Lung microvascular endothelial cell (primary cell): ENCODE measurements around the gene MGST2. TPM values are rescaled to one million over a fixed set of nuclear protein-coding genes. Genes with fewer than 3 reads are reported as not detected.
A peak's percentile ranks its signal among the peaks of the same experiment; 100 is the strongest.
"Not testable (repeated sequence)": the region's sequence is repeated elsewhere in the genome, so short reads cannot be mapped to it uniquely, and the experiment has no call there.

Source experiments
- DNase-seq, 2 donors: peaks; one replicate each; pipeline versions ENCODE4 v3.0.0 to v3.0.0-alpha.2; 2010; ENCODE audit warnings: low read depth in 2 of 2
- total RNA-seq: library from RNA; depleted of rRNA; stranded (reverse); fragments of >200 nt; gene quantifications from 2 replicates; pipeline ENCODE4 v1.2.1, GENCODE V29; 2014

Gene MGST2
- total RNA-seq, 1 donor from 2014 or later, result 79.4 TPM

DNA sequence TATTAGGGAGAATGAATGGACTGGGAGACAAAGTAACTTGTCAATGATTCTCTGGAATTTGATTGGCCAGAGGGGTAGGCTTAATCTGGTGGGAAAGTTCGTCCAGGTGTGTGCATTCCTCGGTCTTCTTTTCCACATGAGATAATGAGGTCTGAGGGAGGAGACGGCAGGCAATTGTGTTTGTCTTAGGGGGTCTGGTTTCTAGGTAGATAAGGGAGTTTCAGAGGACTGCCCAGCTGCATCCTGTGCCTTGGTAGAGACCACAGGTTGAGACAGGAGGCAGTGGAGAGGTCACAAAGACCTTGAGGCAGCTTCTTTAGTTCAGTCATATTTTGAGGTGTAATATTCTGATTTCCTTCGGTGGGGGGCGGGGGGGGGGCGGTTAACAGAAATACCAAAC lies 4.3 kb downstream of the MGST2 start:
- no peak for DNase-seq

DNA sequence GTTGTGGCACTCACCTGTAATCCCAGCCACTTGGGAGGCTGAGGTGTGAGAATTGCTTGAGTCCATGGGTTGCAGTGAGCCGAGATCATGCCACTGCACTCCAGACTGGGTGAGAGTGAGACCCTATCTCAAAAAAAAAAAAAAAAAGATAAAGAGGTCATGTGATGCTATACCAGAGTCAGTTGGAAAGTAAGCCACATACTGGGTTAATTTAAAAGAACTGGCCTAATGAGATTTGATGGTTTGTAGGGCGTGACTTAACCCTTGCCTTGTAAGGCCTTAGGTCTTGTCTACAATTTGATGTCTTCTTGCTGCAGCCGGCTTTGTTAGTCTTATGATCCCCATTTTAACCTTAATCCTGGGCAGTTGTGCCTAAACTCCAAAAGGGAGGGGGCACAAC lies 5.2 kb downstream of the MGST2 start:
- no peak for DNase-seq

DNA sequence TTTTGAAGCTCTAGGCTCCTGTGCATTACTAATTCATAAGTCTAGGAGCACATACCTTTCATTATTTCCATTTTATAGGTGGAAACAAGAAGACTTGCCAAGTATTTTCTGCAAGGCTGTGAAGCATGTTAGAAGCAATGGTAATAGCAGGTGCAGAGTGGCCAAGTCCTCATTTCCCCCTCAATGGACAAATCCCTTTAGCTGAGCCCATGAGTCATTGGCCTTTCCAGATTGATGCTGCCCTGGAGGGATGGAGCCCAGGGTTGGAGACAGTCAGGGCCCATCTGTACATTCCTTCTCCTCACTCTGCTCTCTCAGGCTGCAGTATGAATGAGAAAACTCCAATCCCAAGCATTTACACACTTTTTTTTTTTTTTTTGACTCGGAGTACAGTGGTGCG lies 6.6 kb downstream of the MGST2 start:
- DNase-seq, result peak in 1 of 2 donors; percentile 61

DNA sequence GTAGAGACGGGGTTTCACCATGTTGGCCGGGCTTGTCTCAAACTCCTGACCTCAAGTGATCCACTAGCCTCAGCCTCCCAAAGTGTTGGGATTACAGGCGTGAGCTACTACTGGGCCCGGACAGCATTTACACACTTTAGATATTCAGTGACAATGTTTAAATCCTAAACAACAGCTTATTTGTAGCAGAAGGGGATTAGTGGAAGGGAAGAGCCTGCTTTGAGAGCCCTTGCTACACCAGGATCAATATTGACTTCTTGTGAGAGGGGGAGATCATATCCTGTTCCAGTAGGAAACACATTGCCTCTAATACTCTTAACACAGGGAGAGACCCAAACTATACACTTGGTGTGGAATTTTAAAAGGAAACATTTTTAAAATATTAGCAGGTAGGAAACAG lies 7.1 kb downstream of the MGST2 start:
- DNase-seq, result no peak

DNA sequence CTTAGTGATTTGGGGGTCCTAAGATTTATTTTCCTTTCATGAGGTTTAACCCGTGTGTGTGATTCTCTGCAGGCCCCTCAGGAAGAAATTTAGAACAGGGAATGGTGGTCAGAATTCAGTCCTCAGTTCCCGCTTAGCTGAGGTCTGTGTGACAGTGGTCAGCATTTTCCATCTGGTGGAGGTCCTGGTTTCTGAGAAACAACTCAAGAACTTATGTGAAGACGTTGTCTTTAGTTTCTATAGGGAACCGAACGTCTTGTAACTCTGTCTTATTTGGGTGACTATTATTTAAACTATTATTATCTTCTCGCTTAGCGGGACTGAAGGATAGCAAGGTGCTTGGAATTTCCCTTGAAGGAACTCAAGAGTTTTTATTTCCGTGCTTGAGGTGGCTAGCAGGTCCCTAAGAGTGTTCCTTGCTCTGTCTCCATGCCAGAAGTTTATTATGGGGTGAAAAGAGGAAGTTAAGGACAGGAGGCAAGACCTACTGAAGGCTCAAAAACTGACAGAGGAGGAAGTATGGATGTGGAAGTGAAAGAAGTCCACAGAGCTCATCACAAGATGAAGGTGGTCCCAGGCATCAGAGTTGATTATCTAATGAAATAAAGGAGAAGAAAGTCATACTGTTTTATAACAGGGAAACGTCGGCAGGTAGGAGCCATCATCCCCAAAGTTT lies 9.4 kb downstream of the MGST2 start:
- DNase-seq, result no peak

DNA sequence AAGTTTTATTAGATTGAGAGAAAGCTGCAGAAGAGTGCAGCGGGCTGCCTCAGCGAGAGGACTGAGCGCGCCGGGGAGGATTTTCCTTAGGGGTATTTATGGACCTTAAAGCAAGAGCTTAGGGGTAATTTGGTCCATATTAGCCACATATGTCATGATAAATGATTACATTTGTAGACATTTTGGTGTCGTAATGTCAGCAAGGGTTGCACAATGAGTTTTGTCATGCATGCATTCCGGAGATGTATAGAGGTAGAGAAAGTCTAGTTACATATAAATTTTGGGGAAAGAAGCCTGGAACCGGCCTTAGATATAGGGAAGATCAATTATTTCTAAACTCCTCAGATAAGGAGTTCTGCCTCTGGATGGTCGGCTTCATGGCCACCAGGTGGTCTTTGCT lies 10.0 kb downstream of the MGST2 start:
- DNase-seq, result no peak

DNA sequence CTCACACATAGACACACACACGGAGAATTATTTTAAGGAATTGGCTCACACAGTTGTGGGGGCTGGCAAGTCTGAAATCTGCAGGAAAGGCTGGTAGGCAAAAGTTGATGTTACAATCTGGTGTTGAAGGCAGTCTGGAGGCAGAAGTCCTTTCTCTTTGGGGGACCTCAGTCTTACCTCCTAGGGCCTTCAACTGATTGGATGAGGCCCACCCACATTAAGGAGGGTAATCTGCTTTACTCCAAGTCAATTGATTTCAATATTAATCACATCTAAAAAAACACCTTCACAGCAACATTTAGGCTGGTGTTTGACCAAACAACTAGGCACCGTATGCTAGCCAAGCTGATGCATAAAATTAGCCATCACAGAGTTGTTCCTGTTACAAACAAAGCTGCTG lies 10.7 kb downstream of the MGST2 start:
- no peak for DNase-seq

DNA sequence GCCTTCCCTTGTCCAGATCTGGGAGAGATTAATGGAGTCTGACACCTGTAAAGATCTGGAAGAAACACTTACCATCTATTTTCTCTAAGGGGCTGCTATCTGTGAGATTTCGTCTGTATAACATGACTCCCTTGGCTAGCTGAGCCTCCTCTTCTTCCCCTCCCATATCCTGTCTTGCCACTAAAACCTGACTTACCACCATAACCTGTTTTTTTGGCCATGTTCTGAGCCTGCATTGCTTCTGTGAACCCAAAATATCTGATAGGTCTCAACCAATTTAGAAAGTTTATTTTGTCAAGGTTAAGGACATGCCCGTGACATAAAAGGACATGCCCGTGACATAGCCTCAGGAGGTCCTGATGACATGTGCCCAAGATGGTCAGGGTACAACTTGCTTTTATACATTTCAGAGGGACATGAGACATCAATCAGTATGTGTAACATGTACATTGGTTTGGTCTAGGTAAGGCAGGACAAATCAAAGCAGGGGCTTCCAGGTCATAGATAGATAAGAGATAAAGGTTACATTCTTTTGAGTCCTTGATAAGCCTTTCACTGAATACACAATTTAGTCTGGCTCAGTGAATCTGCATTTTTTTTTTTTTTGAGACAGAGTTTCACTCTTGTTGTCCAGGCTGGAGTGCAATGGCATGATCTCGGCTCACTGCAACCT lies 11.4 kb downstream of the MGST2 start:
- no peak for DNase-seq

DNA sequence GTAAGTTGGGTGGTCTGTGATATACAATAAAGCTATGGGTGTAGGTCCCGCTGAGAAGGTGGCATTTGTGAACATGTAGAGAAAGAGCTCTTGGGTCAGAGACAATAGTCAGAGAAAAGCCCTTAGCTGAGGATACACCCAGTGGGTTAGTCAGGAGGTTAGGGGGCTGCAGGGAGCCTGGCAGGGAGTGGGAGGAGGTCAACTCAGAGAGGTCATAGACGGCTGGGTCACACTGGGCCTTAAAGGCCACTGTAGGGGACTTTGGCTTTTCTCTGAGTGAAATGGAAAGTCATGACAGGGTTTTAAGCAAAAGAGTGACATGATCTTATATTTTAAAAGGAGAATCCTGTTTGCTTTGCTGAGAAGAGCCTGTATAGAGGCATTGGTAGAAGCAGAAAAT lies 16.7 kb downstream of the MGST2 start:
- DNase-seq, result no peak

DNA sequence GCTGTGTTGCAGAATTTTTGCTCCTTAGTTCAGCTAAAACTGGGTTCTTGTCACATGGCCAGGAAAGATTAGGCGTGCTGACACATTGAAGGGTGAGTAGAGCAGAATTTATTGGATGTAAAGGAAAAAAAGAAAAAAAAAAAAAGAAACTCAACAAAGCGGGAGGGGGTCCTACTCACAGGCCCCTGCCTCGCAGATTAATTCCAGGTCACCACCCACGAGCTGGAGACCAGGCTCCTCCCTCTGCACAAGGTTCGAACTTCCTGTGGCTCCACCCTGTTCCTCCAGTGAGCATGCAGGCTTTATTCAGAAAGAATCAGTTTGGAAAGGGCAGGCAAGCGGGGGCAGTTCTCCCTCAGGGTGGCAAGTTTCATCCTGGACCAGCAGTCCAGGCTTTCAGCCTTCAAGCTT lies 17.1 kb downstream of the MGST2 start:
- DNase-seq, result peak in 1 of 2 donors; percentile 20

DNA sequence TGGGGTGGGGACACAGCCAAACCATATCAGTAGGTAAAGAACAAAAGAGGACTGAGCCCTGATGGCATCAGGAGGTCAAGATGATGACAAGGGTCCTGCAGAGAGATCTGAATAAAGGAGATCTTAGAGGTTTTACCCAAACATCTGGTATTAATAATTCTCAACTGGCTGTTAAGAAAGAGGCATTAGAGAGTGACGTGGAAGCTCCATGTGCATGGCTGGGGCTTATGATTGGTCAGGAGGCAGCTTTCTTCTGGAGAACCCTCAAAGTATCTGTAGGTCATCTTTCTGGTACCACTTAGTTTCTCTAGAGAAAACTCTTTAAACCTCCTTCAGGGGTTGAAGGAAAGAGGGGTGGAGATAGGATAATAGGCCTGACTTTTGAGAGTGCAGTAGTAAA lies 18.7 kb downstream of the MGST2 start:
- DNase-seq, result no peak

DNA sequence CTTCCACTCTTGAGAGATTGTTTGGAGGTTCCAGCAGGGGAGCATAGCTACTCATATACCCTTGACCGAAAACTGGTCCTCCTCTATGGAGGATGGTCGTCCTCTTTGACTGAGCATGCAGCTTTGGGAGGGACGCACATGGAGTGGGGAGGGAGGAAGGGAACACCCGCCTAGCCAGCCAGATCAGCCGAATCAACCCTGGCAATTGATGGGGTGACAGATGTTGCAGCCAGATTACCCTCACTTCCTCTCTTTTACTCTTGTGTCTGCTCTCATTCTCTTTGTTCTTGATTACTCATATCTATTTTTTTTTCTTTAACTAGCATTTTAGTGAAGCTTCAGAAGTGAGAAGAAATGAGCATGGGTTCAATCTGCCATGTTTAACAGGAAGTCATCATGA lies 19.6 kb downstream of the MGST2 start:
- peak in 1 of 2 donors; percentile 7 for DNase-seq

DNA sequence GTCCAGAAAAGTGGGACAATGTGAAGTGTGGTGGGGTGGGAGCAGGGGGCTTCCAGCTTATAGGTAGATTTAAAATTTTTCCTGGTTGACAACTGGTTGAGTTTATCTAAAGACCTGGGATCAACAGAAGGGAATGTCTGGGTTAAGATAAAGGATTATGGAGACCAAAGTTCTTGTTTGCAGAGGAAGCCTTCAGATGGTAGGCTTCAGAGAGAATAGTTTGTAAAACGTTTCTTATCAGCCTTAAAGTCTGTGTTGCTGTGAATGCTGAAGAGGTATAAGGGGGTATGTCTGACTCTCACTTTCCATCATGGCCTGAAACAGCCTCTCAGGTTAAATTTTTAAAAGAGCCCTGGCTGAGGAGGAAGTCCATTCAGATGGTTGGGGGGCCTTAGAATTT lies 20.5 kb downstream of the MGST2 start:
- DNase-seq, result no peak

DNA sequence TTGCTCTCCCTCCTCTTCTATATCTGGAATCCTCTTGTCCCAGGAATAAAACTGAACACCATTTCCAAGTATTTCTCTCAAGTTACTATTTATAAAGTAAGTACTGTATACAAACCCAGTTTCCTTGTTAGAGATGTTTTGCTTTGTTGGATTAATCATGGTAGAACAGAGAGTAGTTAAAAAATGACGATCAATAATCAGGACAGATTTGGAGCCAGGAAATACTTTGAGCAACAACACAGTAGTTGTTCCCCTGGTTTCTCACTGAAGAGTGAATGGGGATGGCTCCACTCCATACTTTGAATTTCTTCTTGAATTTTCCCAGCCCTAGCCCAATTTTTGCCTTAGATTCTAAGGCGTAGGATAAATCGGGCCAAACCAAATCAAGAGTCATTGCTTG lies 21.4 kb downstream of the MGST2 start:
- no peak for DNase-seq

DNA sequence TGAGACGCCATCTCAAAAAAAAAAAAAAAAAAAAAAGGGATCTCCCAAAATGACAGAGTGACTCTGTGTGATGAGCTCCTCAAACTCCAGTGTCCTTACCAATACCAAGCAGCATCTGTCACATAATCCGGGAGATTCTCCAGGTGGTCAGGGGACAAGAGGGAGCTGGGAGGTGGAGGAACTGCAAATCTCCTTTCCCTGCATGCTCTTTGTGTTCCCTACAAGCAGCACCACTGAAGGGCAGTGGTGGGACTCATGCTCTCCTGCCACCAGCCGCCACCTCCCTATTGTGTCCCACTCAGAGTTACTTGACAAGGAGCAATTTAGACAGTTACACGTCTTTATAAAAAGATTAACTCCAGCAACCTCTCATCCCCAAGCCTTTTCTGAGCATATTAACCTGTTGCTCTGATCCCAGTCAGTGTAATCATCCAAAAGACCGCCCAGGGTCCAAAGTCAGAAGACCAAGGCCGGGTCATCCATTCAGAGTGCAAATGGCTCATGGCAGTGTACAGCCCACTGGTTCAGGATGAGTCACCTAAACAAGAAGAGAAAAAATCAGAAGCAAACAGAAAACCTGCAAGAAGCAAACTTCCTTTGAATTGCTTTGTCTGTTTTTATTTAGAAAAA lies 23.6 kb downstream of the MGST2 start:
- peak in 1 of 2 donors; percentile 32 for DNase-seq

DNA sequence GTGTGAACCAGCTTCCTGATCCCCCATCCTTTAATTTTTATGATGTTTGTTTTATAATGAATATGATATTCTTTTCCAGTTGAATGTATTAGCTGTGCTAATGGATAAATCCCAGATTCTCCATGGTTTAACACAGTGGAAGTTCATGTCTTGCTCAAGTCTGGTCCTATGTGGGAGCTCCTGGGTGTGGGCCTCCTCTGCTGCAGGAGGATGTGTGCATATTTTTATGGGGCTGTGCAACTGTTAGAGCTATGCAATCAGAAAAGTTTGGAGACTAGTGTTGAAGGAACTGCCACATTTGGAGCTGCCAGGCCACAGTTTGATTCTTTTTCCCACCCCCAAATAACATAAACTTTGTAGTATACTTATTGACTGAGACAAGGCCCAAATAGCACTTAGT lies 24.8 kb downstream of the MGST2 start:
- no peak for DNase-seq

DNA sequence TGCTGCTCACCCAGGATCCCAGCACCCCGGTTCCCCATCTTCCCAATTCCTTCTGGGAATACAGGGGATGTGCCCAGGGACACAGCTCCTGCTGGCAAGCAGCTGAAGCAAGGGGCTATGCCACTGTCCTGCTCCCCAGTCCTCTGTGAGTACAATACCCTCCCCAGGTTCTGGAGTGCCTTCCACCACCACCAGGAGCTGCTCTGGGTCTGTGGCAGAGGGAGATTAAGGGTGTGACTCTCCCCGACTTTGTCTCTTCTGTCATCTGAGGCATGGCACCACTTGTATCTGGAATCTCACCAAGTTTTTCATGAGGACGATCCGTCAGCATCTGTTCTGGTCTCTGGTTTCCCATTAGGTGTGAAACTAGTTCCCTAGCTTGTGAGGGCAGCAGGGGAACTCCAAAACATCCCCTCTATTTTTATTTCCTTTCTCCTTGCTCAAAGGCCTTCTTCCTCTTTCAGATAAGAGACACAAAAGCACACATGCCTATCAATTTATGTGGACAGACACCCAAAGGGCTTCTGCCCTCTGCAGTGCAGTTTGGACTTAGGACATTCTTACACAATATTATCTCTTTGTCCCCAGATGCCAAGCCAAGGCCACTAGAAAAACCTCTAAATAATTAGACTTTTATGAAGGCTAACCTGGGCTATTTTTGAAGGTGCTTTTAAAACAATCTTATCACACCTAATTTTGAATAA lies 26.8 kb downstream of the MGST2 start:
- DNase-seq, result peak in 1 of 2 donors; percentile 24

DNA sequence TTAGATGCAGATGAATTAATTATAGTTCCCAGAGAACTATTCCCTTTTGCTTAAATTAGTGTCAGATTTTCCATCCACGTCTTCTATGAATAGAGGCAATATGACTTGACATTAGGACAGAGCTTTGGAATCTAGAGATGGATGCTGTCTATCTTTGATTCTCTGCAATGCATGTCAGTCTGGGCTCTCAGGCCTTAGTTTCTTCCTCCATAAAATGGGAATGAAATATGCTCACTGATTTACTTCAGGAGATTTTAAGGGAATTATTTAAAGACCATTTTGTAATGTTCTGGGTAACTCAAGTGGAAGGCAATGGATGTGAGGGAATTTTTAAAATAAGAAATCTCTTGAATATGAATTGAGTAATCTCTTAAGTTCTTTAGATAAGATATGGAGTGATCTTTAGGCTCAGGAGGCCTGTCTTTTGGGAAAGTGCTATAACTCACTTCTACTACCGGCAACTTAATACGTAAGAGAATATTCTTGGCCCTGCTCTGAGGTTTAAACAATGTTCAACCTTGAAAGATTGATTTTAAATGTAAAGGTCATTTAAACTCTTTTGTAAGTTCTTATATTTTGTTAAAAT lies 29.0 kb downstream of the MGST2 start:
- DNase-seq, result no peak

DNA sequence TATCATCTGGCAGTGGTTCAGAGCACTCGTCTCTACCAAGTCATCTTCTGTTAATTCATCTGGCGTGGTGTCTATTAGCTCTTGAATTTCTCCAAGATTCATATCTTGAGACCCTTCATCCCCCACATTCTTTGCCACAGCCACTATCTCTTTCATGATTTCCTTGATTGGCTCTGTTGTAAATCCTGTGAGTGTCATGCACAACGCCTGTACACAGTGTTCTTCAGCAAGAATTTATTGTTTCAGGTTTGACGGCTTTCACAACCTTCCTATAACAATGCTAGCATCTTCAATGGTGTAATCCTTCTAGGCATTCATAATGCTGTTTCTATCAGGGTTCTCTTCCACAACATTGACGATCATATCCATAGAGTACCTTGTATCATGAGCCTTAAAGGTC lies 30.9 kb downstream of the MGST2 start:
- no peak for DNase-seq

DNA sequence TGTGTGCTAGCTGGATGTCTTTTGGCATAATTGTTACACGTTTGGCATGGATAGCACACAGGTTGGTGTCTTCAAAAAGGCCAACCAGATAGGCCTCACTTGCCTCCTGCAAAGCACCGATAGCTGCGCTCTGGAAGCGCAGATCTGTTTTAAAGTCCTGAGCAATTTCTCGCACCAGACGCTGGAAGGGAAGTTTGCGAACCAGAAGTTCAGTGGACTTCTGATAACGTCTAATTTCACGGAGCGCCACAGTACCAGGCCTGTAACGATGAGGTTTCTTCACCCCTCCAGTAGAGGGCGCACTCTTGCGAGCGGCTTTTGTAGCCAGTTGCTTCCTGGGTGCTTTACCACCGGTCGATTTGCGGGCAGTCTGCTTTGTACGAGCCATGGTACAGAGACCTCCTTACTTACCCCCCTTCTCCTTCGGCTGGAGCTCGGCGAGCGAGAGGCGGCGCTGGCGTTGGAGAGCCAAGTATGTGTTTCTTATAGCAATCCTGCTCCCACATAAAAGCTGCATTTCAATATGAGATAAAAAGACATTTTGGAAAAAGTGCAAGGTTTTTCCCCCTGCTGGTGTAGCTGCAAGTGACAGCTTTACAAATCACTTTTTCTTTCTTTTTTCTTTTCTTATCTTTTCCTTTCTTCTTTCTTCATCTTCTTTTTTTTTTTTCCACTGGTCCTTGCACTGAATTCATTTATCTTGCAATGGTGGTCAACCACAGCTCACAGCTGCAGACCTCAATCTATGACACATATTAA lies 32.7 kb downstream of the MGST2 start:
- not testable (repeated sequence) for DNase-seq

DNA sequence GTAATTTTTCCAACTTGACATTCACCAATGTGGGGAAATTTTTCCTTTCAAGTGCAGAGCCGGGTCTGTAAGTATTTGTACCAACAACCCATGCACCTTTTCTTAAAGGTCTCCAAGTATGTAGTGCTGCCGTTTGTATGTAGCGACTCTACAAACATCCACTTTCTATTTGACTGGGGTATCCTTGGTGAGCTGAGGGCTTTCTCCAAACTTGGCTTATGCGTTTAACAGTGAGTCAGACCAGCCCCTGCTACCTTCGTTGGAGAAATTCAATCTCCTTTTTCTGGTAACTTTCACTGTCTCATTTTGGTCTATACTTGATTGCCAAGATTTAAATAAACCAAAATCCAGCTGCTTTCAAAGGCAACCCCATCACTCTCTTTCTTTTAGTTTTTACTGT lies 34.9 kb downstream of the MGST2 start:
- DNase-seq, result no peak
